OCI-LY3 (cell line): Measurements from ENCODE around the gene CHST11.

Experiments
- H2AFZ ChIP-seq: fragments of 200-600, 300-600 bp; shearing (Covaris generic); 2 replicates; pipeline ENCODE4 v1.6.0; 2014; ENCODE audit warnings: antibody characterized with exemption, low read depth, low read length
- H3K27ac ChIP-seq: fragments of 200-600, 300-600 bp; sonication (generic); 2 replicates; pipeline ENCODE4 v1.5.1; 2014; ENCODE audit warnings: mild to moderate bottlenecking, low read length, moderate library complexity, mixed read lengths
- H3K27me3 ChIP-seq: fragments of 200-600, 300-600 bp; sonication (generic); 2 replicates; pipeline ENCODE4 v1.6.1; 2014; ENCODE audit warnings: low read depth, low read length, mixed read lengths
- H3K36me3 ChIP-seq: fragments of 200-600, 300-600 bp; sonication (generic); replicated peaks from 2 replicates; pipeline ENCODE3; 2014; ENCODE audit warnings: low read depth, low read length, mixed read lengths
- H3K4me1 ChIP-seq: fragments of 300-600, 200-600 bp; sonication (generic); 2 replicates; pipeline ENCODE4 v1.6.1; 2014; ENCODE audit warnings: low read length, mixed read lengths
- H3K4me2 ChIP-seq: fragments of 200-600, 300-600 bp; sonication (generic); 2 replicates; pipeline ENCODE4 v1.6.1; 2014; ENCODE audit warnings: low read length, mixed read lengths
- H3K4me3 ChIP-seq: fragments of 300-600, 200-600 bp; sonication (generic); 2 replicates; pipeline ENCODE4 v1.5.1; 2014; ENCODE audit warnings: antibody characterized with exemption, mild to moderate bottlenecking, low read length, moderate library complexity
- H3K79me2 ChIP-seq: fragments of 300-600, 200-600 bp; shearing (Covaris generic); 2 replicates; pipeline ENCODE4 v1.6.1; 2014; ENCODE audit warnings: mild to moderate bottlenecking, low read length, mixed read lengths
- H3K9ac ChIP-seq: fragments of 300-600, 200-600 bp; shearing (Covaris generic); 2 replicates; pipeline ENCODE4 v1.6.0; 2014; ENCODE audit warnings: mild to moderate bottlenecking, low read length, moderate library complexity
- H3K9me3 ChIP-seq: fragments of 200-600, 300-600 bp; shearing (Covaris generic); 2 replicates; pipeline ENCODE4 v1.6.1; 2014; ENCODE audit warnings: low read length, mixed read lengths; ENCODE audit not compliant: insufficient read depth
- H4K20me1 ChIP-seq: fragments of 200-600, 300-600 bp; sonication (generic); 2 replicates; pipeline ENCODE4 v1.6.1; 2016; ENCODE audit warnings: low read length, mixed read lengths; ENCODE audit not compliant: insufficient read depth
- CTCF ChIP-seq: fragments of 200-600, 300-600 bp; sonication (generic); IDR thresholded peaks from 2 replicates; pipeline ENCODE4 v1.5.1; 2014; ENCODE audit warnings: antibody characterized with exemption, low read length, low read depth
- EZH2phosphoT487 ChIP-seq: fragments of 200-600 bp; shearing (Covaris generic); IDR thresholded peaks from 2 replicates; pipeline ENCODE4 v1.6.1; 2018; ENCODE audit warnings: antibody characterized with exemption, mixed run types, low read depth

CHST11 gene

GRCh38 chr12:104532636-104533035 lies 75.9 kb downstream of the CHST11 start:
- H3K27ac ChIP-seq, result no peak overlapping the region
- H3K4me2 ChIP-seq, result no peak overlapping the region

GRCh38 chr12:104533134-104533533 lies 76.4 kb downstream of the CHST11 start:
- Histone ChIP-seq H3K4me1 (no peaks in the 10 kb centered on the region; the same call in 1 of the 2 replicates), H3K9ac (no peak overlapping the region), H3K79me2 (no peaks in the 10 kb centered on the region), H3K36me3 (no peaks in the 10 kb centered on the region), H2AFZ (no peak overlapping the region), H4K20me1 (no peaks in the 10 kb centered on the region), H3K27me3 (no peaks in the 10 kb centered on the region), H3K4me3 (no peak overlapping the region), H3K9me3 (0 out of 2 replicates have a peak, but pooled peaks cover 4% of the 10 kb centered on the region), H3K27ac (no peak overlapping the region), H3K4me2 (no peak overlapping the region)
- no peak for TF ChIP-seq CTCF
- TF ChIP-seq EZH2phosphoT487, result no peak

More at GRCh38 chr12:104532636-104533035, 75.9 kb downstream of the CHST11 start:
- no peak overlapping the region for H3K4me3 ChIP-seq
- no peaks in the 10 kb centered on the region for H3K27me3 ChIP-seq
- no peaks in the 10 kb centered on the region for H3K36me3 ChIP-seq
- no peaks in the 10 kb centered on the region for H4K20me1 ChIP-seq
- H3K79me2 ChIP-seq, result no peaks in the 10 kb centered on the region
- no peak overlapping the region for H2AFZ ChIP-seq
- no peak for TF ChIP-seq CTCF
- TF ChIP-seq EZH2phosphoT487, result no peak
- H3K4me1 ChIP-seq, result no peaks in the 10 kb centered on the region; the same call in 1 of the 2 replicates
- H3K9ac ChIP-seq, result no peak overlapping the region
- 0 out of 2 replicates have a peak, but pooled peaks cover 4% of the 10 kb centered on the region for H3K9me3 ChIP-seq

GRCh38 chr12:104534162-104534856 lies 77.6 kb downstream of the CHST11 start:
- Histone ChIP-seq H3K27ac (no peak overlapping the region), H2AFZ (no peak overlapping the region), H3K27me3 (no peaks in the 10 kb centered on the region), H3K4me1 (no peaks in the 10 kb centered on the region; the same call in 1 of the 2 replicates), H3K4me3 (no peak overlapping the region), H3K4me2 (no peak overlapping the region), H3K36me3 (no peaks in the 10 kb centered on the region), H3K79me2 (no peaks in the 10 kb centered on the region), H3K9ac (no peak overlapping the region), H4K20me1 (no peaks in the 10 kb centered on the region), H3K9me3 (0 out of 2 replicates have a peak, but pooled peaks cover 4% of the 10 kb centered on the region)
- TF ChIP-seq EZH2phosphoT487 (no peak), CTCF (no peak)

- Histone ChIP-seq H2AFZ (no peak overlapping the region), H3K9me3 (no peaks in the 10 kb centered on the region), H3K27me3 (no peaks in the 10 kb centered on the region), H4K20me1 (no peaks in the 10 kb centered on the region), H3K27ac (no peak overlapping the region), H3K79me2 (no peaks in the 10 kb centered on the region), H3K4me1 (no peaks in the 10 kb centered on the region; the same call in 1 of the 2 replicates), H3K4me2 (no peak overlapping the region), H3K4me3 (no peak overlapping the region), H3K9ac (no peak overlapping the region), H3K36me3 (no peaks in the 10 kb centered on the region)
- no peak for TF ChIP-seq EZH2phosphoT487
- no peak for TF ChIP-seq CTCF
These were observed 78.1 kb downstream of the CHST11 start for GRCh38 chr12:104534857-104535248.
